AG09319 (cell line): Measurements from ENCODE around the gene EBI3.
"Not testable (repeated sequence)": the region's sequence is repeated elsewhere in the genome, so short reads cannot be mapped to it uniquely, and the experiment has no call there.

Experiments
- DNase-seq: peaks from one replicate; pipeline ENCODE4 v3.0.0-alpha.2; 2010; ENCODE audit warnings: low read depth; ENCODE audit errors: extremely low read depth
- CTCF ChIP-seq: IDR thresholded peaks from 2 replicates; pipeline ENCODE4 v1.5.1; 2011; ENCODE audit warnings: low read depth, mild to moderate bottlenecking, inconsistent platforms, low read length, moderate library complexity

Gene EBI3

GRCh38 chr19:4267901-4268815 lies 38.8 kb downstream of the EBI3 start:
- TF ChIP-seq CTCF, result no peak
- no peak for DNase-seq

- DNase-seq, result no peak
Observed at GRCh38 chr19:4268816-4269430, 39.6 kb downstream of the EBI3 start.

GRCh38 chr19:4272894-4273293 lies 43.6 kb downstream of the EBI3 start:
- DNase-seq, result no peak
- no peak for TF ChIP-seq CTCF

More at GRCh38 chr19:4268816-4269430, 39.6 kb downstream of the EBI3 start:
- no peak for TF ChIP-seq CTCF

- not testable (repeated sequence) for DNase-seq
Observed at GRCh38 chr19:4274321-4274686, 45.0 kb downstream of the EBI3 start.

- TF ChIP-seq CTCF, result no peak
- no peak for DNase-seq
Observed at GRCh38 chr19:4277191-4277696, 47.9 kb downstream of the EBI3 start.

GRCh38 chr19:4278010-4278409 lies 48.7 kb downstream of the EBI3 start:
- no peak for TF ChIP-seq CTCF
- no peak for DNase-seq

- TF ChIP-seq CTCF, result no peak
- DNase-seq, result no peak
Observed at GRCh38 chr19:4278419-4279266, 49.3 kb downstream of the EBI3 start, which contains the start of gene SHD. SHD (plus strand) TSS chr19:4279266; CDS start chr19:4280064, 798 bp downstream.
